ENCODE results near the gene SLIT1.

The SLIT1 gene

GRCh38 chr10:97018251-97019212, 167.2 kb downstream of the SLIT1 start:
- FAIRE-seq, result no peak

GRCh38 chr10:97017474-97017903, 168.3 kb downstream of the SLIT1 start:
- FAIRE-seq, result no peak

- FAIRE-seq, result no peak
These were observed 168.9 kb downstream of the SLIT1 start for GRCh38 chr10:97016728-97017473.

- FAIRE-seq, result no peak
These were observed 170.5 kb downstream of the SLIT1 start for GRCh38 chr10:97015240-97015639.

- FAIRE-seq, result no peak
These were observed 171.8 kb downstream of the SLIT1 start for GRCh38 chr10:97013983-97014382.

- FAIRE-seq, result no peak
These were observed 172.2 kb downstream of the SLIT1 start for GRCh38 chr10:97013568-97013967.

- no peak for FAIRE-seq
These were observed 173.3 kb downstream of the SLIT1 start for GRCh38 chr10:97012470-97012869.

- FAIRE-seq, result no peak
These were observed 174.4 kb downstream of the SLIT1 start for GRCh38 chr10:97011397-97011796.

GRCh38 chr10:97010695-97011206, 175.0 kb downstream of the SLIT1 start:
- FAIRE-seq, result no peak

GRCh38 chr10:97007417-97007816, 178.3 kb downstream of the SLIT1 start:
- no peak for FAIRE-seq

GRCh38 chr10:97006364-97006763, 179.4 kb downstream of the SLIT1 start:
- no peak for FAIRE-seq

- no peak for FAIRE-seq
These were observed 180.4 kb downstream of the SLIT1 start for GRCh38 chr10:97005349-97005748.

GRCh38 chr10:97004591-97004990, 181.2 kb downstream of the SLIT1 start:
- FAIRE-seq, result no peak

GRCh38 chr10:97003804-97004201, 182.0 kb downstream of the SLIT1 start:
- FAIRE-seq, result no peak

GRCh38 chr10:97003151-97003803, 182.5 kb downstream of the SLIT1 start:
- no peak for FAIRE-seq

- FAIRE-seq, result no peak
These were observed 183.1 kb downstream of the SLIT1 start for GRCh38 chr10:97002670-97003069.

- no peak for FAIRE-seq
These were observed 184.4 kb downstream of the SLIT1 start for GRCh38 chr10:97001183-97001991.

- no peak for FAIRE-seq
These were observed 185.1 kb downstream of the SLIT1 start for GRCh38 chr10:97000487-97001182.

GRCh38 chr10:96999987-97000386, 185.8 kb downstream of the SLIT1 start:
- FAIRE-seq, result no peak

GRCh38 chr10:96999337-96999736, 186.4 kb downstream of the SLIT1 start:
- FAIRE-seq, result no peak

GRCh38 chr10:96998329-96998888, 187.3 kb downstream of the SLIT1 start:
- no peak for FAIRE-seq

Data from colon (tissue), 2 donors.